Stimulated activated CD4-positive, alpha-beta T cell treated with anti-CD3 and anti-CD28 coated beads, Interleukin-1b, Interleukin-23, amount 100 ng/mL, for 4 hours (primary cell): ENCODE measurements around the gene GCSH.
A peak's percentile ranks its signal among the peaks of the same experiment; 100 is the strongest.

Experiments
- DNase-seq, 2 donors: peaks; one replicate each; pipeline ENCODE4 v3.0.0-alpha.2; 2020; ENCODE audit warnings: low read depth in 2 of 2

Gene GCSH

DNA sequence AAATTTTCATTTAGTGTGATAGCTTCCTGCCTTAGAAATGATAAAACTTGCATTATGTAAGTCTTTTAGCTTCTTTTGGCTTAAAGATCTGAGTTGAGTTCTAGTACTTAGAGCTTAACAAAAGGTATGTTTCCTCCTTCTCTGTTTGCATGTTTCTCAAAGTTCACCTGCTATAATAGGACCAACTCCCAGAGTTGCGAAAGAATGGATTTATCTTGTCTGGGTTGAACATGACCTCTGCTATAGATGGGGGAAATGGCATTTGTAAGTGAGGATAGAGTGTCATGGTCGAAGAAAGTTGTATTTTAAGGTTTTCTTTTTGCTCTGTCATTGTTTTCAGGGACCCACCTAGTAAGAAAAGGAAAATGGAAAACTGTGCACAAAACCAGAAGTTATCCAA lies 53.4 kb downstream of the GCSH start:
- no peak for DNase-seq

DNA sequence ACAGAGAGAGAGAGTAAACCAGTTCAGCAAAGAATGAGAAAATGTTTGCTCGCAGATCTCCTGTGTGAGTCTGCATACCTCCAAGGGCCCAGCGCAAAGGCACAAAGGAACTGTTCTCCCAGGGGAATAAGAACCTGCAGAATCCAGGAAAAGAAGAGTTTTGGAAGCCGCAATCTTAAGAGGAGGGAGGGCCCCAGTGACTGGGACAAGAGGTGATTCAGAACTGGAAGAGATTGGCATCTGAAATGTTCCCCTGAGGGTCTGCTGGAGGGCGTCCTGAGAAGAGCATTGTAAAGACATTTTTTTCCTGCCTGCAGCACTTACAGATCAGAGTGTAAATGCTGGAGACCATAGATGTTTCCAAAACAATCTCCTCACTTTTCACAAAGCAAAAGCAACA lies 54.5 kb downstream of the GCSH start:
- DNase-seq, result no peak

DNA sequence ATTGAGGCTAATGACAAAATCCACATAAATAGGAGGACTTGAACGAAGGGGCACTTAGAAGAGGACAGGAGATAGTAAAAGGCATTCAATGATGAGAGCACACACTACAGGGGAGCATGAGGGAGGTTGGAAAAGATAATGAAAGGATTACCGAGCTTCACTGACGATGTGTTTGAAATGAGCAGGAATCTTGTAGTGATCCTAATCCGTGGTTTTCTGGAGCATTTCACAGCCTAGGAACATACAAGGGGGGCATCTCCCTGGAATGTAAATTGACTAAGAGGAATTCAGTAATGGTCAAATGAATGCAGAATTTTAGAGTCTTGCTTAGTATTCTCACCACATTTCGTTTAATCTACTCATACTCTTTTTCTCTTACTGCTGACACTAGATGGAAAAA lies 55.4 kb downstream of the GCSH start:
- no peak for DNase-seq

DNA sequence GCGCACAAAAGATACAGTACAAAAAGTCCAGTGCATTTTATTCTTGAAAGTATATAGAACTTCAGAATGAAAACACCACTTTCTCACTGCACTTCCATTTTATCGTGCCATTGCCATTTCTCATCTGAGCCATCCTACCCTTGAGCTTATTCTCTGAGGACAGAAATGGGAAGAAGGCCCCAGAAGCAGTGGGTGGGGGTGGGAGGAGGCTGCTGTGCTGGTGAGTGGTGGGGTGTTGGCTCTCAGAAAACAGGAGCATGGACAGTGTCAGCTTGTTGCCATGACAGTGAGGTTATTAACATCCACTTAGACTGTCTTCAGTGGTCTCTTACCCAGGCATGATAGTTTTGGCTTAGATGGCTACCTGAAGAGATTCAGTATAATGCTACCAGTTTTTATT lies 56.1 kb downstream of the GCSH start:
- no peak for DNase-seq

DNA sequence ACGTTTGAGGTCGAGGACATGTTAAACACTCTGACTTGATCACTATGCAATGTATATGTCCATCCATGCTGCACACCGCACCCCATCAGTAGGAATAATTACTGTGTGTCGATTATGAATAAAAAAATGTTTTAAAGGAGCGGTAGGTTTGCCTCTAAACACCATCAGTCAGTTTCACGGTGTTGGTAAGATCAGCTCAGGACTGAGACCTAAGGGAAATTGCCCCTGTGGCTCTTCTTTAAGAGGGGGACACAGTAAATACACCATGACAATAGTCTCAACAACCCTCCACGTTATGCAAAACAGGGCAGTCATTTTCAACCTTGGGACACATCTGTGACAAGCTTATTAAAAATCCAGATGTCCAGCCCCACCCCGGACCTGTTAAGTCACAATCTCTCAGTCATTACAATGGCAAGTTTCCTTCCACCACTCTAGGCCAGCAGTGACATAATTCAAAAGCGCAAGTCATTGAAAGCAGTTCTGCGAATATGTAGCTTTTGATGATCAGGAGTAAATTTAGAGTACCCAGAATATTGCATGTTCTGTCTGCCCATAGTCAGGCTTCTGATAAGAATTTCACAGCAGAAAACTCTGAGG lies 59.3 kb downstream of the GCSH start:
- DNase-seq, result no peak

DNA sequence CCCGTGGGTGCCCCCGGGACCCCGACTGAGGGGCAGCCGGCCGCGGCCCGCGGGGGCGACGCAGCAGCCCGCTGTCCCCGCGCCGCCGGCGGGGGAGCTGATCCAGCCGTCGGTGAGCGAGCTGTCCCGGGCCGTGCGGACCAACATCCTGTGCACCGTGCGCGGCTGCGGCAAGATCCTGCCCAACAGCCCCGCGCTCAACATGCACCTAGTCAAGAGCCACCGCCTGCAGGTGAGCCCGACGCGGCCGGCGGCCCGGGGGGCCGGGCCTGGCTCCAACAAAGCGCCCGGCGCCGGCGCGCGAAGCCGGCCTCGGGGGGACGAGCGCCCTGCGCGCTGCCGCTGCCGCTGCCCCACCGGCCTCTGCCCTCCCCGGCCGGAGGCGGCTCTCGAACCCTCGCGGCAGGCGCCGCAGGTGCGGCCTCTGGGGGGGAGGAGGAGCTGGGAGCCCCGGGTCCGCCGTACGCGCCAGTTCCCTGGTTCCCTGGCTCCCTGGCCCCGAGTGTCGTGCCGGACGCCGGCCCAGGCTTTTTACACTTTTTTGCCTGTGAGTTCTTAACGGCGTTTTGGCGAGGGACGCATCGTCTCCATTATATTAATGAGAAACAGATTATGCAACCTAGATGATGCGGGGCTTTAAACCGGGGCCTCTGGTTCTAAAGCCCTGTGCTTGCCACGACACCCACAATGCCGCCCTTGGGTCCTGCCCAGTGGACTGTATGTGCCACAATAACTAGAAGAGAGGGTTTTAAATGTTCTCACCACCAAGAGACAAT lies 60.0 kb downstream of the GCSH start:
- DNase-seq, result peak; percentile 16 to 35

DNA sequence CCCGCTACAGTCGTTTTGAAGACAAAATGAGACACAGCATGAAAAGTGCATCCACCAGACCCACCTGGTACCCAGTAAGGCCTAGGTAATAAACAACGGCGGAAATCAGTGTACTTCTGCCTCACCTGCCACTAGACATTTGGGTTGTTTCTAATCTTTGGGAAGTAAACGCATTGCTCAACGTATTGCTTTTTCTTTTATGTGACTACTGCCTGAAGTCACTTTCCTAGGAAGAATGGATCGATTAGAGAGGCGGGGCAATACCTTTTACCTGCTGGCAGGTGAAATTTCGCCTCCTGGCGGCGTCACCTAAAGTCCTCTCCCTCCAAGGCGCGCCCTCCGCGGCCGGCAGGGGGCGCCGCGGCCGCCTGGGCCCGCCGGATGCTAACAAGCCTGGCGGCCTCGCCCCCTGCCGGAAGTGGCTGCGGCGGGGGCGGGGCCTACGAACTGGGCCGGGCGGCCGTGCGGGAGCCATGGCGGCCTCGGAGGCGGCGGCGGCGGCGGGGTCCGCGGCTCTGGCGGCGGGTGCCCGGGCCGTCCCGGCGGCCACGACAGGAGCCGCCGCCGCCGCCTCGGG lies 60.7 kb downstream of the GCSH start, which contains the start of gene ATMIN:
Gene ATMIN, plus strand, starts transcription at position 445 of the 577 bp plus-strand sequence. Its CDS starts 29 bp downstream, at position 474.
- DNase-seq, result peak; percentile 83 to 92
